K562 (cell line): Measurements from ENCODE around the gene CLASP1. TPM values are rescaled to one million over a fixed set of nuclear protein-coding genes. Genes with fewer than 3 reads are reported as not detected.

Experiments
- ATAC-seq: fragments of 200-7000 bp; cut with Tn5 transposase; 3 replicates; pipeline ENCODE4 v1.9.1; 2020; ENCODE audit warnings: moderate library complexity
- BruUV-seq: library from RNA; stranded (reverse); fragments of 400-500 nt; replicated peaks from 2 replicates; lab custom pipeline; 2021; lab: Mats Ljungman, UMichigan
- CTCF ChIA-PET: fragments of 300-600 bp; formaldehyde crosslinking; extraction: SDS; loops from one replicate; lab custom pipeline; 2021; ENCODE audit warnings: low intra/inter-chr PET ratio; lab: Yijun Ruan, JAX
- POLR2A ChIA-PET: fragments of 300-600, 350-650 bp; sonication (Branson Sonifier 250); formaldehyde crosslinking; extraction: SDS; loops from one replicate; lab custom pipeline; 2021; ENCODE audit warnings: antibody characterized with exemption, inconsistent platforms; lab: Yijun Ruan, JAX
- DNase-seq, 4 experiments: peaks; one replicate each; pipeline versions ENCODE4 v3.0.0 to v3.0.0-alpha.2; 2011 to 2018; ENCODE audit warnings: low spot score in 3 of 4, mixed read lengths in 3 of 4; ENCODE audit errors: extremely low read depth in 1 of 4
- FAIRE-seq: peaks from 2 replicates; lab custom pipeline; 2011; peaks lifted over from hg19 to GRCh38; lab: Jason Lieb, UNC
- H2AFZ ChIP-seq: 2 replicates; pipeline ENCODE4 v1.6.0; 2011; ENCODE audit warnings: low read depth, low read length, control low read depth, inconsistent platforms
- H3K27ac ChIP-seq: fragments of 200-600 bp; 3 replicates; pipeline ENCODE4 v1.8.0; 2011; ENCODE audit warnings: low read depth, mild to moderate bottlenecking, control low read depth, inconsistent platforms, low read length, moderate library complexity, mixed read lengths; ENCODE audit errors: extremely low read depth
- H3K27me3 ChIP-seq, 2 experiments: fragments of 300-600 bp in 1 of 2; 2 replicates in 1 of 2; 3 replicates in 1 of 2; pipeline versions ENCODE4 v1.6.0 to v1.8.0; 2011; ENCODE audit warnings: inconsistent platforms in 2 of 2, low read length in 2 of 2, mild to moderate bottlenecking in 1 of 2, mixed read lengths in 1 of 2, moderate library complexity in 1 of 2; ENCODE audit not compliant: control insufficient read depth in 2 of 2, insufficient read depth in 2 of 2
- H3K36me3 ChIP-seq: fragments of 300-600 bp; 3 replicates; pipeline ENCODE4 v1.8.0; 2011; ENCODE audit warnings: mild to moderate bottlenecking, low read length, inconsistent platforms; ENCODE audit not compliant: control insufficient read depth, insufficient read depth
- H3K4me1 ChIP-seq, 2 experiments: fragments of 200-600 bp in 1 of 2; replicated peaks in 1 of 2; 2 replicates in 1 of 2; 3 replicates in 1 of 2; pipeline versions ENCODE4 v1.5.1 to v1.8.0; 2011; ENCODE audit warnings: inconsistent platforms in 2 of 2, low read length in 2 of 2, mild to moderate bottlenecking in 1 of 2, mixed read lengths in 1 of 2, moderate library complexity in 1 of 2; ENCODE audit not compliant: control insufficient read depth in 2 of 2, insufficient read depth in 2 of 2
- H3K4me2 ChIP-seq: 2 replicates; pipeline ENCODE4 v1.6.1; 2011; ENCODE audit warnings: low read length, control low read depth, inconsistent platforms, mixed read lengths; ENCODE audit not compliant: insufficient read depth
- H3K4me3 ChIP-seq: fragments of 200-600 bp; sonication (generic), shearing (Covaris generic); 2 replicates; pipeline ENCODE4 v1.5.1; 2016; ENCODE audit warnings: control low read depth, inconsistent platforms
- H3K79me2 ChIP-seq: fragments of 200-600 bp; 3 replicates; pipeline ENCODE4 v1.8.0; 2011; ENCODE audit warnings: low read length, inconsistent platforms; ENCODE audit not compliant: control insufficient read depth, insufficient read depth
- H3K9ac ChIP-seq, 2 experiments: 2 replicates each; pipeline versions ENCODE4 v1.6.0 to v1.6.1; 2011; ENCODE audit warnings: low read depth in 2 of 2, low read length in 2 of 2, control low read depth in 1 of 2, inconsistent platforms in 1 of 2, mild to moderate bottlenecking in 1 of 2, mixed read lengths in 1 of 2; ENCODE audit not compliant: insufficient read depth in 1 of 2
- H3K9me1 ChIP-seq: one replicate; pipeline ENCODE4 v1.6.0; 2011; ENCODE audit warnings: inconsistent platforms, mild to moderate bottlenecking, low read length, moderate library complexity; ENCODE audit not compliant: control insufficient read depth, insufficient read depth
- H3K9me3 ChIP-seq: replicated peaks from 2 replicates; pipeline ENCODE4 v1.5.1; 2011; ENCODE audit warnings: low read depth, low read length, inconsistent platforms; ENCODE audit not compliant: control insufficient read depth, insufficient read depth
- H4K20me1 ChIP-seq: replicated peaks from 2 replicates; pipeline ENCODE4 v1.6.1; 2011; ENCODE audit warnings: low read length, inconsistent platforms, mixed read lengths; ENCODE audit not compliant: control insufficient read depth, insufficient read depth
- BRCA1 ChIP-seq, 2 experiments: fragments of 450-650 bp in 1 of 2; sonication (generic) in 1 of 2; formaldehyde crosslinking in 1 of 2; IDR thresholded peaks; 2 replicates each; pipeline versions ENCODE4 v1.5.0 to v1.6.1; 2017 to 2020; ENCODE audit warnings: mild to moderate bottlenecking in 1 of 2, missing genetic modification reagents in 1 of 2
- CHD4 ChIP-seq: fragments of 200-600 bp; sonication (generic); IDR thresholded peaks from 3 replicates; pipeline ENCODE4 v1.6.1; 2012; ENCODE audit warnings: low read depth, mild to moderate bottlenecking, mixed read lengths, low read length, inconsistent platforms; ENCODE audit not compliant: insufficient read depth, insufficient replicate concordance, poor library complexity, severe bottlenecking
- HNRNPLL ChIP-seq: fragments of 200-400 bp; formaldehyde crosslinking; IDR thresholded peaks from 2 replicates; pipeline ENCODE4 v1.6.1; 2017; ENCODE audit warnings: low read length, low read depth, mild to moderate bottlenecking; ENCODE audit not compliant: poor library complexity, severe bottlenecking
- L3MBTL2 ChIP-seq: fragments of 450-650 bp; IDR thresholded peaks from 2 replicates; pipeline ENCODE4 v1.6.1; 2016; ENCODE audit warnings: mild to moderate bottlenecking, moderate library complexity
- PKNOX1 ChIP-seq: fragments of 450-650 bp; IDR thresholded peaks from 2 replicates; pipeline ENCODE4 v1.6.1; 2016
- POLR2G ChIP-seq: fragments of 200-400 bp; formaldehyde crosslinking; IDR thresholded peaks from 2 replicates; pipeline ENCODE4 v1.6.1; 2017; ENCODE audit warnings: low read depth, mild to moderate bottlenecking, antibody characterized with exemption, low read length, moderate library complexity
- YY1 ChIP-seq, 3 experiments: IDR thresholded peaks; 2 replicates each; pipeline ENCODE4 v1.6.1; 2011; ENCODE audit warnings: low read length in 2 of 3, mild to moderate bottlenecking in 2 of 3, moderate library complexity in 2 of 3, borderline replicate concordance in 1 of 3, control low read depth in 1 of 3, low read depth in 1 of 3; ENCODE audit not compliant: insufficient read depth in 3 of 3, insufficient replicate concordance in 2 of 3, control insufficient read depth in 1 of 3, insufficient read length in 1 of 3; ENCODE audit errors: extremely low read depth in 1 of 3
- WGBS: fragments of 100-300 bp; shearing (Covaris generic); methylation state at CpG from one replicate; pipeline ENCODE4 v1.1.6; 2016; ENCODE audit warnings: low coverage, mixed read lengths; ENCODE audit not compliant: insufficient coverage; ENCODE audit errors: missing lambda C conversion rate; 5-methylcytosine and 5-hydroxymethylcytosine counted together
- in situ Hi-C: fragments of 300-500 bp; cut with MboI; formaldehyde crosslinking; loops from 4 replicates; pipeline ENCODE4 v1.15.0; 2018; ENCODE audit warnings: inconsistent platforms, mixed read lengths
- intact Hi-C: fragments of 100-400 bp; cut with micrococcal nuclease; formaldehyde crosslinking; loops from 2 replicates; pipeline ENCODE4 v1.14.2; 2022
- polyA plus RNA-seq, 8 experiments: library from polyadenylated mRNA; depleted of rRNA in 4 of 8; stranded (reverse) in 5 of 8; unstranded in 3 of 8; fragments of >200 nt; fragmentation: Nextera tagmentation in 2 of 8; fragmentation: Illumina TruSeq in 1 of 8; extraction: Ambion mirVana in 2 of 8; extraction: Trizol in 1 of 8; gene quantifications; 2 replicates each; pipeline versions ENCODE4 v1.2.1 to v1.2.3, GENCODE V29; 2011 to 2014; ENCODE audit warnings: inconsistent platforms in 1 of 8, missing spikeins in 1 of 8
- total RNA-seq, 7 experiments: library from RNA; depleted of rRNA in 6 of 7; stranded (reverse); fragments of >200 nt in 6 of 7; fragmentation: Illumina TruSeq in 2 of 7; extraction: Trizol in 2 of 7; gene quantifications; 2 replicates each; pipeline versions ENCODE4 v1.2.1 to v1.2.3, GENCODE V29; 2011 to 2021; ENCODE audit warnings: low replicate concordance in 1 of 7

CLASP1 gene
- total and polyA plus RNA-seq, 9 of the 15 experiments (the other 6 are each of a cell fraction or from before 2014, with no cell fraction given): 1.7 to 40.3 (median 20.7) TPM

DNA sequence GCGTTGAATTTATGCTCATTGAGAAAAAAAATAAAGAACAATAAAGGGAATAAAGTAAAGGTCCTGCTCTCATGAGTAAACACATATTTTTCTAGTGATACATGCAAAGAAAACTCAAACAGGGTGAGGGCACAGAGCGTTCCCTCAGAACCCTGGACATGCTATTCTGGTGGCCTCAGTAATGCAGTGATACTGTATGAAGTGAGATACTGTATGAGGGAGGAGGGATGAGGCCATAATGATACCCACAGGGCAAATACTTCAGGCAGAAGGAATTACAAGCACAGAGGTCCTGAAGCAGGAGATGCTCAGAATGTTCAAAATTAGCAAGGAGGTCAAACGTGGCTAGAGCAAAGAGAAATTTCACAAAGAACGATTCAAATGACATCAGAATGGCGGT lies 147.0 kb downstream of the CLASP1 start (continued):
- TF ChIP-seq YY1 (IDR thresholded peaks at IDR 0.05; ENCODE audit: borderline replicate concordance in 1 of 3, control insufficient read depth in 1 of 3, extremely low read depth in 1 of 3, insufficient read depth in 3 of 3, insufficient read length in 1 of 3, insufficient replicate concordance in 2 of 3, low read depth in 1 of 3, low read length in 2 of 3): no peak
- TF ChIP-seq PKNOX1: no peak

- intact Hi-C loops: no loop called here
- WGBS: 95% methylated on average over 2 of the region's 2 CpGs
- TF ChIP-seq POLR2G (no peak), HNRNPLL (no peak), CHD4 (no peak), BRCA1 (IDR thresholded peaks at IDR 0.05) (no peak), BRCA1 (CRISPR knock-in tag; IDR thresholded peaks at IDR 0.05) (no peak), L3MBTL2 (no peak)
- DNase-seq (no peak), ATAC-seq (no peak), FAIRE-seq (no peak)
- no peak overlapping the region for H3K27ac ChIP-seq
- H3K36me3 ChIP-seq: peaks cover 32% of the 10 kb centered on the region
- BruUV-seq: no TSS peak
- no peak overlapping the region for H2AFZ ChIP-seq
- no peak overlapping the region for H3K4me2 ChIP-seq
- POLR2A ChIA-PET: interaction anchor here (0.7 kb wide), 2 partner anchors 154 to 270 kb away, joined by 3 to 5 read pairs; no protein-coding TSS in a partner anchor
- no peaks in the 10 kb centered on the region for H3K9me3 ChIP-seq
- no peaks in the 10 kb centered on the region for H3K4me1 ChIP-seq
- no peak overlapping the region for H3K9ac ChIP-seq
- H3K27me3 ChIP-seq: no peaks in the 10 kb centered on the region
- H3K9me1 ChIP-seq: no peaks in the 10 kb centered on the region
- in situ Hi-C loops: no loop called here
- H4K20me1 ChIP-seq: no peaks in the 10 kb centered on the region
- H3K4me3 ChIP-seq: no peak overlapping the region
- peaks cover 3% of the 10 kb centered on the region; the same call in 2 of the 3 replicates for H3K79me2 ChIP-seq
- CTCF ChIA-PET: no interaction called here
These were observed 147.7 kb downstream of the CLASP1 start for GRCh38 chr2:121501554-121501953.
